Activated naive CD8-positive, alpha-beta T cell treated with anti-CD3 and anti-CD28 coated beads, Interleukin-2, amount 50 U/mL, for 16 hours (primary cell): ENCODE data around the gene POPDC3.
"Not testable (repeated sequence)": the region's sequence is repeated elsewhere in the genome, so short reads cannot be mapped to it uniquely, and the experiment has no call there.

ENCODE experiments used
- DNase-seq: peaks from one replicate; pipeline ENCODE4 v3.0.0-alpha.2; 2020; ENCODE audit warnings: low read depth, low spot score

Gene POPDC3

GRCh38 chr6:105196076-105196475, 16.3 kb upstream of the POPDC3 start:
- DNase-seq: no peak

DNA sequence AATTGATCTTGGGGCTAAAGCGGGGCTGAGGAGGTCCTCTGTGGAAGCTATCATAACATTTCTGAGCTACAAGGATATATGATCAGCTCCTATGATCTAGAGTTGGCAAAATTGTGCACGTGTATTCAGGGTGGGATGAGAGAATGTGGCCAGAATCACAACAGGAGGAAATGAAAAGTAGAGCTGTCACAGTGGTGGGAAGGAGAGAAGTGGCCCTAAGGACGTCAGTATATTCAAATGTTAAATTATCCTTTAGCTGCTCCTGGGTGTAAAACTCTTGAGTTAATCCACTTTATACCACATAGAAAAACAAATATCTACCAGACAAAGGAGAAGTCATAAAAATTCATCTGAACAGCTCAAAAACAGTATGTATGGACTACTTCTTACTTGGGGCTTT, 14.8 kb upstream of the POPDC3 start:
- no peak for DNase-seq

GRCh38 chr6:105194106-105194505, 14.3 kb upstream of the POPDC3 start:
- no peak for DNase-seq

DNA sequence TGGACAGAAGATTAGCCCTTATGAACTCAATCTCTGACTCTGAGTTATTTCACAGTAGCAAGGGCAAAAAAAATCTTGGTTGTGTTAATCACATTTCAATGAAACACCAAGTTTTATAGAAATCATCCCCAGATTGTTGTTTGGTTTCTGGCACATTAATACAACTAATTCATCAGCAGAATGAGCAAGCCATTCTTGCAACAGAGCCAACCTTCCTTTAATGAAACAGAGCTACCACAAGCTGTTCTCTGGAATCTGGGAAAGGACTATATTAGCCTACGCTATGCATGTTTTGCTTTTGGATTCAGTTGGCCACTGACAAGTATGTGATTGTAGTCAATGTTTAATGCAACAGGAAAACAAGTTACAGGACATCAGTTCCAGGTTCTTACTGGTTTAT, 13.8 kb upstream of the POPDC3 start:
- no peak for DNase-seq

- no peak for DNase-seq
Observed at GRCh38 chr6:105192707-105193465, 13.1 kb upstream of the POPDC3 start.

- DNase-seq: no peak
Observed at GRCh38 chr6:105191351-105191750, 11.5 kb upstream of the POPDC3 start.

DNA sequence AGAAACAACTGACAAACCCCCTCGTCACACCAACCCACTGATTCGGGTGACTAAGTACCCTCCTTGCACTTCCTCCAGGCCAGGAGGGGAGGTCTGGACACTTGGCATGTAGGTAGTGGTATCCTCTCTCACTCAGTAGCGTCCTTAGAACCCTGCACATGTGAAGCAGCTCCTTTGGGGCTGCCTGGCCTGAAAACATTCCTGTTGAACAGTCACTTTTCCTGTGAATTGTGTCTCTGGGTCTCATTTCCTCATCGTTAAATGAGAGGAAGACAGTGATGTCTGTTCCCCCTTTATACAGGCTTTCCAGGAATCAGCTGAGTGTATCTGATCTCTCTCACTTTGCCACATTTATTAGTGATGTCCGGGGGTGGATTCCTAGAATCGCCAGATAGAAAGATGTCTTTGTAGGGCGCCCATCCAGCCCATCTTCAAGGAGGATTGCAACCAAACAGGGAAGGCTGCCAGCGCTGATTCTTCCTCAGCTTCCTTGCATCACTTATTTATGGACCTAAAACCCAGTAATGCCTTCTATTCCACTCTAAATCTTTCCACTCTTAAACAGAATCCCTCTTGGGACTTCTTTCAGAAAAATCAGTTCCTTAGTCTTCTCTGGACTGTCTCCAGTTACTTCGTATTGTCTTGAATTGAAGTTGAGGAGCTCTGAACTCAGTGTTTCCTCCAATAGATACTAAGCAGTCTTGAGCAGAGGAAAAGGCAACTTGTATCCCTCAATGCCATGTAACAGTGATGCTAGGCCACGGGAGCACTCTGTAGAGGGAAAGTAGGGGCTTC, 9.4 kb upstream of the POPDC3 start:
- DNase-seq: no peak

DNA sequence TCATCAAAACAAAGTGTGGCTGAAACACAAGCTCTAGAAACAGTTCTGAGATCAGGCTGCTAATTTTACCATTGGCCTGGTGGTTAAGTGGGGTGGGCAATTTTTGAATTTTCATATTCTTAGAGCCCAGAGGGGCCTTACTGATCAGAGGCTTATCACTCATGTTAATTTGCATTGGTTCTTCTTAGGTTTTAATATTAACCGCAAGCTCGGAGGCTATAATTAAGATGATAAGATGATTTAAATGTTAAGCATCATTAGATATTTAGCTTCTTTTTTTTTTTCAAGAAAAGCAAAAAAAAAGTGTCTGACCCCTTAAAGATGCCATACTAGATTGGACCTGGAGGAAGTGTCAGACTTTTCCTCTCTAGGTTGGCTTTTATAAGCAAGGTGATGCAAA, 8.4 kb upstream of the POPDC3 start:
- DNase-seq: no peak

- no peak for DNase-seq
Observed at GRCh38 chr6:105186576-105186975, 6.8 kb upstream of the POPDC3 start.

DNA sequence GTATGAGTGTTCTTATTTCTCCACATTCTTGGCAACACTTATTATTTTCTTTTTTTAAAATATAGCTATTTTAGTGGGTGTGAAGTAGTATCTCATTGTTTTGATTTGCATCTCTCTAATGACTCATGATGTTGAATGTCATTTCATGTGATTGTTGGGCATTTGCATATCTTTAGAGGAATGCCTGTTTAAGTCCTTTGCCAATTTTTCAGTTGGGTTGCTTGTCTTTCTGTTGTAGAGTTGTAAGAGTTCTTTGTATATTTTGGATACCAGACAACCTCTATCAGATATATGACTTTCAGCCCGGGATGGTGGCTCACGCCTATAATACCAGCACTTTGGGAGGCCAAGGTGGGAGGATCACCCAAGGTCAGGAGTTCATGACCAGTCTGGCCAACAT, 5.1 kb upstream of the POPDC3 start:
- no peak for DNase-seq

- DNase-seq: no peak
Observed at GRCh38 chr6:105181981-105182515, 2.2 kb upstream of the POPDC3 start.

- DNase-seq: no peak
Observed at GRCh38 chr6:105178636-105179035, 1.2 kb downstream of the POPDC3 start.

- no peak for DNase-seq
Observed at GRCh38 chr6:105178110-105178509, 1.7 kb downstream of the POPDC3 start.

GRCh38 chr6:105177556-105177955, 2.3 kb downstream of the POPDC3 start:
- DNase-seq: no peak

DNA sequence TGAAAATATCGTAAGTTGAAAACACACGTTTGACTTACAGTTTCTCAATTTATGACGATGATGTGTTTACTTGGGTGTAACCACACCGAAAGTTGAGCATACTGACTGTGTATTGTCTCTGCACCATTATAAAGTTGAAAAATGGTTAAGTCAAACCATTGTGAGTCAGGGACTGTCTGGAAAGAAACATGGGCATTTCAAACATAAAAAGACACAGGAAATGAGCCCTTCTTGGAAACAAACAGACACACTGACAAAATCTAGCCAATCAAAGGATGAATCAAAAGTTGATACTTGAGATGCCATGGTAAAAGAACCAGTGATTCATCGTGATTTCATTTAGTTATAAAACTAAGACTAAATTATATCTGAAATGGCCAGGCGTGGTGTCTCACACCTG, 5.3 kb downstream of the POPDC3 start:
- DNase-seq: no peak

GRCh38 chr6:105172515-105172914, 7.3 kb downstream of the POPDC3 start:
- not testable (repeated sequence) for DNase-seq

- no peak for DNase-seq
Observed at GRCh38 chr6:105170059-105170458, 9.8 kb downstream of the POPDC3 start.

- no peak for DNase-seq
Observed at GRCh38 chr6:105167914-105168313, 11.9 kb downstream of the POPDC3 start.

DNA sequence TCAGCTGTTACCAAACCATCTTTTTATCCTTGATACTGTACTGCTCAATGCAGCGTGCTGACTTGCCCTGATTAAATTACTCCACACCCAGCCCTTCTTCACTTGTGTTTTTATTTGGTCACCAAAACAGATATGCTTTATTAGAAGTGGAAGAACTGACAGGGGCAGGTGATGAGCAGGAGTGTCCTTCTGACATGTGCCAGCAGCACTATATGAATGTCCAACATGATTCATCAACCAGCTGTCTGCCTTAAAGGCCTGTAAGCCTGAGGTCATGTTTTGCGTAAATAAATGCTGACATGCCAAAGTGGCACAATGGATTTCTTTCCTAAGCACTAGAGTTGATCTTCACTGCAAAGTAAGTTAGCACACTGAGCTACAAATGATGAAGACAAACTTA, 15.4 kb downstream of the POPDC3 start:
- no peak for DNase-seq

GRCh38 chr6:105163183-105163582, 16.6 kb downstream of the POPDC3 start:
- no peak for DNase-seq

DNA sequence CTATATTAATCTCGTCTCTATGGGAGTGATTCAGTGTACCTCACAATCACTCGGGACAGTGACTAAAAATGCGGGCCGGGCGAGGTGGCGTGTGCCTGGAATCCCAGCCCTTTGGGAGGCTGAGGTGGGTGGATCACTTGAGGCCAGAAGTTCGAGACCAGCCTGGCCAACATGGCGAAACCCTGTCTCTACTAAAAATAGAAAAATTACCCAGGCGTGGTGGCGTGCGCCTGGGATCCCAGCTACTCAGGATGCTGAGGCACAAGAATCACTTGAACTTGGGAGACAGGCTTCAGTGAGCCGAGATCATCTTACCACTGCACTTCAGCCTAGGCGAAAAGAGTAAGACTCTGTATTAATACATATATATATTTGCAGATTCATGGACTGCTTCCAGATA, 17.4 kb downstream of the POPDC3 start:
- no peak for DNase-seq

- DNase-seq: no peak
Observed at GRCh38 chr6:105161421-105161820, 18.4 kb downstream of the POPDC3 start.

DNA sequence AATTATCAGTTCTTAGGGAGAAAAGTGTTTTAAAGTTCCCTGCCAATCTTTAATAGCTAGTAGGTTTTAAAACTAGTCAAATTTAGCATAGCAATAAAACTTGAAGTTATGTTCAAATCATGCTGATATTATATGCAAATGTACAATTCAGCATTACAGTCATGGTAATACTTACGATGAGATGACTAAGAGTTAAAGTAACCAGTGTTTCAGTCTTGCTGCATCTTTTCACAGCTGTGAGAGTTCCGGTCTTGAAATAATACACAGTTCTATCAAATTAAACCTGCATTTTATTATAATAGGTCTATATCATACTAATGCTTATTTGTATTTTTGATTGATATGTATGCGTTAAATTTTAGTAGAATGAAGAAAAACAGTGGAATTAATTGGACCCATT, 26.1 kb downstream of the POPDC3 start:
- DNase-seq: no peak
